WERI-Rb-1 (cell line): ENCODE data around the gene STRBP.

ENCODE experiments used
- DNase-seq: peaks from one replicate; pipeline ENCODE4 v3.0.0-alpha.2; 2020
- H3K27ac ChIP-seq: fragments of 250-450 bp; sonication (Bioruptor Pico); 2 replicates; pipeline ENCODE4 v1.5.1; 2020; ENCODE audit warnings: mild to moderate bottlenecking, moderate library complexity
- H3K27me3 ChIP-seq: fragments of 250-450 bp; sonication (Bioruptor Pico); 2 replicates; pipeline ENCODE4 v1.5.1; 2021; ENCODE audit warnings: mild to moderate bottlenecking, low read depth, moderate library complexity; ENCODE audit not compliant: insufficient read depth, severe bottlenecking
- H3K36me3 ChIP-seq: fragments of 250-450 bp; sonication (Bioruptor Pico); 2 replicates; pipeline ENCODE4 v1.5.1; 2020; ENCODE audit warnings: mild to moderate bottlenecking, moderate library complexity
- H3K4me3 ChIP-seq: 2 replicates; pipeline ENCODE4 v1.5.1; 2011; ENCODE audit warnings: low read depth, mild to moderate bottlenecking, control low read depth, low read length
- H3K9me3 ChIP-seq: fragments of 250-450 bp; sonication (Bioruptor Pico); 2 replicates; pipeline ENCODE4 v1.5.1; 2021; ENCODE audit warnings: mild to moderate bottlenecking, moderate library complexity; ENCODE audit not compliant: severe bottlenecking
- TF ChIP-seq, protein P1 (sequence below): IDR thresholded peaks from 2 replicates; pipeline ENCODE4 v1.5.1; 2011; ENCODE audit warnings: low read depth, mild to moderate bottlenecking, control low read depth, inconsistent platforms, low read length

The STRBP gene

DNA sequence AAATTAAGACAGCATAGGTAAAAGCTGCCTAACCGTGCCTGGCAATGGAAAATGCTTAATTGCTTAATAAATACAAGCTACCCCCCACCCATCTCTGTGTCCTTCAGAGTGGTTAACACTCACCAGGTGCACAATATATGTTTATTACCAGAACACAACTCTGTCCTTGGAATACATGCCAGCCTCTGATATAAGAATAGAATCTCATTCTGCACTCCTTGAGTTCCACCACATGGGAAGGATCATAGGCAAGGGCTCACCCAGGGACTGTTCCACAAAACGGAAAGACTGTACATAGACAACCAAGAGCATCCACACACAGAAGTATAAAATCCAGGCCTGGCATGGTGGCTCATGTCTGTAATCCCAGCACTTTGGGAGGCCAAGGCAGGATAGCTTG, 91.4 kb downstream of the STRBP start:
- Histone ChIP-seq H3K4me3 (no peak overlapping the region), H3K36me3 (peaks cover 15% of the 10 kb centered on the region), H3K9me3 (no peaks in the 10 kb centered on the region), H3K27ac (no peak overlapping the region), H3K27me3 (no peaks in the 10 kb centered on the region)
- no peak for DNase-seq
- TF ChIP-seq, protein P1, sequence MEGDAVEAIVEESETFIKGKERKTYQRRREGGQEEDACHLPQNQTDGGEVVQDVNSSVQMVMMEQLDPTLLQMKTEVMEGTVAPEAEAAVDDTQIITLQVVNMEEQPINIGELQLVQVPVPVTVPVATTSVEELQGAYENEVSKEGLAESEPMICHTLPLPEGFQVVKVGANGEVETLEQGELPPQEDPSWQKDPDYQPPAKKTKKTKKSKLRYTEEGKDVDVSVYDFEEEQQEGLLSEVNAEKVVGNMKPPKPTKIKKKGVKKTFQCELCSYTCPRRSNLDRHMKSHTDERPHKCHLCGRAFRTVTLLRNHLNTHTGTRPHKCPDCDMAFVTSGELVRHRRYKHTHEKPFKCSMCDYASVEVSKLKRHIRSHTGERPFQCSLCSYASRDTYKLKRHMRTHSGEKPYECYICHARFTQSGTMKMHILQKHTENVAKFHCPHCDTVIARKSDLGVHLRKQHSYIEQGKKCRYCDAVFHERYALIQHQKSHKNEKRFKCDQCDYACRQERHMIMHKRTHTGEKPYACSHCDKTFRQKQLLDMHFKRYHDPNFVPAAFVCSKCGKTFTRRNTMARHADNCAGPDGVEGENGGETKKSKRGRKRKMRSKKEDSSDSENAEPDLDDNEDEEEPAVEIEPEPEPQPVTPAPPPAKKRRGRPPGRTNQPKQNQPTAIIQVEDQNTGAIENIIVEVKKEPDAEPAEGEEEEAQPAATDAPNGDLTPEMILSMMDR: no peak

- no peaks in the 10 kb centered on the region for H3K9me3 ChIP-seq
- no peak for DNase-seq
- TF ChIP-seq, protein P1: no peak
- H3K4me3 ChIP-seq: no peak overlapping the region
- no peaks in the 10 kb centered on the region for H3K27me3 ChIP-seq
- peaks cover 15% of the 10 kb centered on the region for H3K36me3 ChIP-seq
- no peak overlapping the region for H3K27ac ChIP-seq
Observed at GRCh38 chr9:123175854-123176629, 92.3 kb downstream of the STRBP start.

DNA sequence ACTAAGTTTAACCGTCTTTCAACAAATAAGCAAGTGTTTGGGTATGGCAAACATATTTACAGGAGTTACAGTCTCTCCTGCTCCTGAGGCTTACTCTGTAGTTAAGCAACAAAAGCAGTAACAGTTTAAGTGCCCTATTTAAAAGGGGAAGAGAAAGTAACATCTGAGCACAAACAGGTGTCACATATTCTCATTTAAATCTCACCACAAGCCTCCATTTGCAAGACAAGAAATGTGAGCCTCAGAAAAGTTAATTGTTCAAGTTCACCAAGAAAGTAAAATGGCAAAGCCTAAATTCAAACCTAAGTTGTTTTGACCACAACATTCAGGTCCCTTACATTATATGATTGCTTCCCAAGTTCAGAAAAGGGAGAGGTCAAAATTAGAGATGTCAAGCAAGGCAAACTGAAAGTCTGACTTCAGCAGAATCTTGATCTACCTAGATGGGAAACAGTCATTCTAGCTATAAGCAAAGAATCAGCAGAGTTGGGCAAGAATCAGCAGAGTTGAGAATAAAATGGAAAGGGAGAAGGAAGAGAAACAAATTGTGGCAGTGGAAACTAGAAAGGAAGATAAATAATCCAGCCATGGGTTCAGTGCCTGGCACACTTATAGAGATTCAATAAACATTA, 93.4 kb downstream of the STRBP start:
- Histone ChIP-seq H3K9me3 (no peaks in the 10 kb centered on the region), H3K4me3 (no peak overlapping the region), H3K27ac (no peak overlapping the region), H3K27me3 (no peaks in the 10 kb centered on the region), H3K36me3 (peaks cover 15% of the 10 kb centered on the region)
- TF ChIP-seq, protein P1: no peak
- no peak for DNase-seq

GRCh38 chr9:123174079-123174478, 94.3 kb downstream of the STRBP start:
- no peak overlapping the region for H3K27ac ChIP-seq
- peaks cover 15% of the 10 kb centered on the region for H3K36me3 ChIP-seq
- no peak for DNase-seq
- TF ChIP-seq, protein P1: no peak
- no peaks in the 10 kb centered on the region for H3K27me3 ChIP-seq
- H3K4me3 ChIP-seq: no peak overlapping the region
- H3K9me3 ChIP-seq: no peaks in the 10 kb centered on the region

- Histone ChIP-seq H3K4me3 (no peak overlapping the region), H3K36me3 (peaks cover 14% of the 10 kb centered on the region), H3K27ac (no peak overlapping the region), H3K27me3 (no peaks in the 10 kb centered on the region), H3K9me3 (no peaks in the 10 kb centered on the region)
- TF ChIP-seq, protein P1: no peak
- DNase-seq: no peak
Observed at GRCh38 chr9:123169926-123170325, 98.5 kb downstream of the STRBP start.
